ENCODE measurements around the gene SMTNL1. TPM values are rescaled to one million over a fixed set of nuclear protein-coding genes. Genes with fewer than 3 reads are reported as not detected.

Gene SMTNL1
- total and polyA plus RNA-seq, 9 of the 15 experiments (the other 6 are each of a cell fraction or from before 2014, with no cell fraction given), result not detected

GRCh38 chr11:57515332-57516060 lies 21.9 kb upstream of the SMTNL1 start, which contains the start of gene SLC43A1 (continued):
- peak; percentile 92 for TF ChIP-seq TFE3 (CRISPR knock-in tag; IDR thresholded peaks at IDR 0.05)
- no peak for TF ChIP-seq MCM3 (IDR thresholded peaks at IDR 0.05)
- TF ChIP-seq PBX2 (CRISPR knock-in tag; IDR thresholded peaks at IDR 0.05; ENCODE audit: low read depth), result no peak
- no peak for TF ChIP-seq PBX2 (tag; conservative IDR thresholded peaks at IDR 0.05; ENCODE audit: low read depth)
- 0 out of 2 replicates have a peak, but pooled peaks have one; percentile 24 for TF ChIP-seq SIN3B (IDR thresholded peaks at IDR 0.05; ENCODE audit: low read depth)
- TF ChIP-seq VEZF1 (CRISPR knock-in tag; IDR thresholded peaks at IDR 0.05), result no peak; the same call in 1 of the 2 replicates

Measured in K562 (cell line).